Pulmonary artery endothelial cell (primary cell): ENCODE data around the gene ZKSCAN1. TPM values are rescaled to one million over a fixed set of nuclear protein-coding genes. Genes with fewer than 3 reads are reported as not detected.

Source experiments
- DNase-seq: peaks from one replicate; pipeline ENCODE4 v3.0.0-alpha.2; 2011; ENCODE audit warnings: low read depth, low spot score
- total RNA-seq: library from RNA; depleted of rRNA; stranded (reverse); fragments of >200 nt; gene quantifications from 2 replicates; pipeline ENCODE4 v1.2.3, GENCODE V29; 2014

Gene ZKSCAN1
- total RNA-seq, 1 donor from 2014 or later = 32.7 TPM

GRCh38 chr7:100035876-100036275 is 20.5 kb downstream of the ZKSCAN1 start:
- no peak for DNase-seq

- DNase-seq = no peak
These were observed 22.9 kb downstream of the ZKSCAN1 start for GRCh38 chr7:100038326-100038725.

GRCh38 chr7:100040575-100040974 is 25.2 kb downstream of the ZKSCAN1 start:
- DNase-seq = no peak

- DNase-seq = no peak
These were observed 29.3 kb downstream of the ZKSCAN1 start for GRCh38 chr7:100044718-100045117.

- no peak for DNase-seq
These were observed 33.3 kb downstream of the ZKSCAN1 start for GRCh38 chr7:100048680-100049079.

- peak; percentile 24 for DNase-seq
These were observed 34.3 kb downstream of the ZKSCAN1 start, which contains the start of gene ZSCAN21 for GRCh38 chr7:100049441-100050291. Gene ZSCAN21, plus strand, starts transcription at chr7:100049774. Its CDS starts 7,233 bp downstream, at chr7:100057007.

GRCh38 chr7:100051611-100052010 is 36.2 kb downstream of the ZKSCAN1 start:
- no peak for DNase-seq

GRCh38 chr7:100053215-100053614 is 37.8 kb downstream of the ZKSCAN1 start:
- DNase-seq = peak; percentile 45

- no peak for DNase-seq
These were observed 41.6 kb downstream of the ZKSCAN1 start for GRCh38 chr7:100057006-100057405.

GRCh38 chr7:100059251-100059739 is 43.9 kb downstream of the ZKSCAN1 start:
- DNase-seq = no peak

- no peak for DNase-seq
These were observed 46.3 kb downstream of the ZKSCAN1 start for GRCh38 chr7:100061518-100062193.

GRCh38 chr7:100063376-100063775 is 48.0 kb downstream of the ZKSCAN1 start:
- no peak for DNase-seq

GRCh38 chr7:100064162-100064561 is 48.8 kb downstream of the ZKSCAN1 start:
- no peak for DNase-seq

- no peak for DNase-seq
These were observed 50.2 kb downstream of the ZKSCAN1 start for GRCh38 chr7:100065452-100066186.

- DNase-seq = no peak
These were observed 51.6 kb downstream of the ZKSCAN1 start for GRCh38 chr7:100066953-100067352.

GRCh38 chr7:100069991-100070390 is 54.6 kb downstream of the ZKSCAN1 start:
- DNase-seq = no peak

- DNase-seq = no peak
These were observed 55.8 kb downstream of the ZKSCAN1 start for GRCh38 chr7:100071018-100071723.

- no peak for DNase-seq
These were observed 57.1 kb downstream of the ZKSCAN1 start for GRCh38 chr7:100072462-100072861.

GRCh38 chr7:100074841-100075240 is 59.4 kb downstream of the ZKSCAN1 start:
- DNase-seq = no peak

- DNase-seq = no peak
These were observed 60.0 kb downstream of the ZKSCAN1 start for GRCh38 chr7:100075418-100075817.

GRCh38 chr7:100077205-100077604 is 61.8 kb downstream of the ZKSCAN1 start:
- DNase-seq = no peak
